H9 (cell line): Measurements from ENCODE around the gene RNU5B-1. TPM values are rescaled to one million over a fixed set of nuclear protein-coding genes. Genes with fewer than 3 reads are reported as not detected.

ENCODE experiments used
- DNase-seq: peaks from one replicate; pipeline ENCODE4 v3.0.0-alpha.2; 2017
- H2AFZ ChIP-seq: one replicate; pipeline ENCODE4 v1.6.1; 2013; ENCODE audit warnings: mild to moderate bottlenecking, low read length, control low read depth, moderate library complexity
- H2AK5ac ChIP-seq: 2 replicates; pipeline ENCODE4 v1.6.1; 2013; ENCODE audit warnings: low read length, control low read depth, mixed read lengths; ENCODE audit not compliant: insufficient read length
- H2BK120ac ChIP-seq: one replicate; pipeline ENCODE4 v1.6.1; 2013; ENCODE audit warnings: low read depth, mild to moderate bottlenecking, low read length, control low read depth, inconsistent platforms; ENCODE audit not compliant: poor library complexity, severe bottlenecking
- H2BK12ac ChIP-seq: 2 replicates; pipeline ENCODE4 v1.6.1; 2013; ENCODE audit warnings: low read length, control low read depth, mixed read lengths, low read depth; ENCODE audit not compliant: insufficient read length
- H2BK15ac ChIP-seq: 2 replicates; pipeline ENCODE4 v1.6.1; 2013; ENCODE audit warnings: low read depth, low read length, control low read depth
- H2BK20ac ChIP-seq: one replicate; pipeline ENCODE4 v1.6.1; 2013; ENCODE audit warnings: low read depth, mild to moderate bottlenecking, low read length, control low read depth, inconsistent platforms; ENCODE audit not compliant: poor library complexity, severe bottlenecking
- H2BK5ac ChIP-seq: 2 replicates; pipeline ENCODE4 v1.6.1; 2013; ENCODE audit warnings: low read length, control low read depth, mixed read lengths; ENCODE audit not compliant: insufficient read length
- H3K14ac ChIP-seq: 2 replicates; pipeline ENCODE4 v1.6.1; 2013; ENCODE audit warnings: low read length, control low read depth; ENCODE audit not compliant: insufficient read depth
- H3K18ac ChIP-seq: 2 replicates; pipeline ENCODE4 v1.6.1; 2013; ENCODE audit warnings: low read depth, mild to moderate bottlenecking, mixed read lengths, low read length, control low read depth; ENCODE audit not compliant: insufficient read length
- H3K23ac ChIP-seq: 2 replicates; pipeline ENCODE4 v1.6.1; 2013; ENCODE audit warnings: low read length, control low read depth, mixed read lengths, low read depth; ENCODE audit not compliant: insufficient read length
- H3K23me2 ChIP-seq: 2 replicates; pipeline ENCODE4 v1.6.1; 2013; ENCODE audit warnings: low read depth, mild to moderate bottlenecking, mixed read lengths, low read length, control low read depth; ENCODE audit not compliant: insufficient read length, poor library complexity, severe bottlenecking
- H3K27ac ChIP-seq: 2 replicates; pipeline ENCODE4 v1.5.1; 2013; ENCODE audit warnings: low read length, control low read depth, mixed read lengths, low read depth; ENCODE audit not compliant: insufficient read length
- H3K27me3 ChIP-seq: 2 replicates; pipeline ENCODE4 v1.6.1; 2013; ENCODE audit warnings: low read length, control low read depth, inconsistent platforms; ENCODE audit not compliant: insufficient read depth
- H3K4ac ChIP-seq: 2 replicates; pipeline ENCODE4 v1.6.1; 2013; ENCODE audit warnings: low read depth, mild to moderate bottlenecking, control low read depth, inconsistent platforms, low read length, moderate library complexity
- H3K4me1 ChIP-seq: 2 replicates; pipeline ENCODE4 v1.6.1; 2013; ENCODE audit warnings: low read length, control low read depth, inconsistent platforms; ENCODE audit not compliant: insufficient read depth
- H3K4me2 ChIP-seq: 2 replicates; pipeline ENCODE4 v1.6.1; 2013; ENCODE audit warnings: low read length, control low read depth, mixed read lengths; ENCODE audit not compliant: insufficient read length, insufficient read depth
- H3K56ac ChIP-seq: 2 replicates; pipeline ENCODE4 v1.6.1; 2013; ENCODE audit warnings: low read depth, mild to moderate bottlenecking, mixed read lengths, low read length, control low read depth; ENCODE audit not compliant: insufficient read length
- H3K79me1 ChIP-seq: 2 replicates; pipeline ENCODE4 v1.6.1; 2013; ENCODE audit warnings: low read depth, mild to moderate bottlenecking, moderate library complexity, low read length, control low read depth, inconsistent platforms; ENCODE audit not compliant: insufficient read depth, poor library complexity, severe bottlenecking
- H3K79me2 ChIP-seq: 2 replicates; pipeline ENCODE4 v1.6.1; 2013; ENCODE audit warnings: low read length, control low read depth, inconsistent platforms; ENCODE audit not compliant: insufficient read depth
- H3K9ac ChIP-seq: 2 replicates; pipeline ENCODE4 v1.6.1; 2013; ENCODE audit warnings: low read length, control low read depth, mixed read lengths; ENCODE audit not compliant: insufficient read length; ENCODE audit errors: extremely low read depth
- H3K9me3 ChIP-seq: one replicate; pipeline ENCODE4 v1.6.1; 2013; ENCODE audit warnings: low read depth, low read length, inconsistent platforms; ENCODE audit not compliant: control insufficient read depth
- H3T11ph ChIP-seq: one replicate; pipeline ENCODE4 v1.6.1; 2013; ENCODE audit warnings: mild to moderate bottlenecking, low read length, control low read depth, inconsistent platforms
- H4K20me1 ChIP-seq: one replicate; pipeline ENCODE4 v1.6.1; 2013; ENCODE audit not compliant: control insufficient read depth, insufficient read length, insufficient read depth
- H4K5ac ChIP-seq: 2 replicates; pipeline ENCODE4 v1.6.1; 2013; ENCODE audit warnings: low read depth, mild to moderate bottlenecking, mixed read lengths, low read length, control low read depth; ENCODE audit not compliant: insufficient read length
- H4K8ac ChIP-seq: replicated peaks from 2 replicates; pipeline ENCODE4 v1.6.1; 2013; ENCODE audit warnings: low read length, control low read depth, mixed read lengths, low read depth; ENCODE audit not compliant: insufficient read length
- H4K91ac ChIP-seq: 2 replicates; pipeline ENCODE4 v1.6.1; 2013; ENCODE audit warnings: low read depth, mild to moderate bottlenecking, moderate library complexity, mixed read lengths, low read length, control low read depth; ENCODE audit not compliant: insufficient read length
- H3K27ac Mint-ChIP-seq, 3 experiments: 2 replicates in 2 of 3; 3 replicates in 1 of 3; pipeline ENCODE4 v1.8.0; 2020 to 2021; ENCODE audit warnings: mixed read lengths in 3 of 3, mild to moderate bottlenecking in 1 of 3, moderate library complexity in 1 of 3
- H3K27me3 Mint-ChIP-seq: 2 replicates; pipeline ENCODE4 v1.8.0; 2021; ENCODE audit warnings: low read depth, mild to moderate bottlenecking, moderate library complexity, mixed read lengths
- H3K36me3 Mint-ChIP-seq, 3 experiments: 2 replicates in 2 of 3; 3 replicates in 1 of 3; pipeline ENCODE4 v1.8.0; 2020 to 2021; ENCODE audit warnings: low read depth in 3 of 3, mixed read lengths in 3 of 3; ENCODE audit not compliant: insufficient read depth in 1 of 3
- H3K4me1 Mint-ChIP-seq, 2 experiments: 2 replicates each; pipeline ENCODE4 v1.8.0; 2020; ENCODE audit warnings: mixed read lengths in 2 of 2
- H3K4me3 Mint-ChIP-seq, 2 experiments: 2 replicates in 1 of 2; 3 replicates in 1 of 2; pipeline ENCODE4 v1.8.0; 2020 to 2021; ENCODE audit warnings: mild to moderate bottlenecking in 2 of 2, mixed read lengths in 2 of 2, moderate library complexity in 1 of 2
- H3K9me3 Mint-ChIP-seq, 2 experiments: 2 replicates in 1 of 2; 3 replicates in 1 of 2; pipeline ENCODE4 v1.8.0; 2020; ENCODE audit warnings: mild to moderate bottlenecking in 2 of 2, mixed read lengths in 2 of 2, moderate library complexity in 1 of 2
- CTCF ChIP-seq: fragments of 200-600 bp; sonication (generic); conservative IDR thresholded peaks from 3 replicates; pipeline ENCODE4 v1.8.0; 2021; ENCODE audit warnings: antibody characterized with exemption, mild to moderate bottlenecking
- WGBS: extraction: QIAGEN DNeasy Blood & Tissue Kit; methylation state at CpG from one replicate; pipeline ENCODE4 v1.1.7; 2013; ENCODE audit warnings: missing lambda C conversion rate, low lambda C conversion rate, mixed read lengths; ENCODE audit not compliant: insufficient read length; ENCODE audit errors: extremely low coverage; 5-methylcytosine and 5-hydroxymethylcytosine counted together
- total RNA-seq: library from RNA; stranded (reverse); gene quantifications from 2 replicates; pipeline ENCODE4 v1.2.1, GENCODE V29; 2021

The RNU5B-1 gene
- total RNA-seq, 1 experiment from 2014 or later, result not detected

DNA sequence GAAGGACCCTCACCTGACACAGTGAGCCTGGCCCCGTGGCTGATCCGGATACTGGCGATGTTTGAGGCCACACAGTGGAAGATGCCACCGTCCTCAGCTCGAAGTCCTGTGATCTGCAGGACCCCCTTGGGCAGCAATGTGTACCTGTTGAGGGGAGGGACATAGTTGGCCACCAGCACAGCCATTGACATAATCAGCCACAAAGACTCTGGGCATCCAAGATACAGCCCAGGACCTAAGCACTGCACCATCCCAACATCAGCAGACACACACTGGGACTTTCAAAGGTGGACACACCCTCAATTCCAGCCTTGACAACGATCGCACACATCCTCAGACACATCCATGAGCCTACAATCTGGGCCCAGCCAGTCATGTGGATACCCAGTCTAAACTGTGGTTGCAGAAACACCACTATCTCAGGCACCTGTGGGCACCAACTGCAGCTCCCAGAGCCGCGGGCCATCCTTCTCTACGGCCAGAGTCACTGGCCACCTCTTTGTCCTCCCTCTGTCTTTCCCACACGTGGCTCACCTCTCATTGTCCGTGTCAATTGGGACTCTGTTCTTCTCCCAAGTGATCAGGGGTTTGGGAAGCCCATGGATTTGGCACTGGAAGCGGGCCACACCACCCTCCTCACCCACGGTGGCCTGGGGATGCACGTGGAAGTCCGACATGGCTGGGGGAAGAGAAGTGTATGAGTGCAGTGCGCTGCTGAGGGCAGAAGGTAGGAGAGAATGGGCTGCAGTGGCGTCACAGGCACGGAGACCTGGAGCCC is 31.0 kb downstream of the RNU5B-1 start:
- H3K4me2 ChIP-seq, result no peak overlapping the region
- H3K27ac ChIP-seq, result no peak overlapping the region
- no peaks in the 10 kb centered on the region for H3K27me3 ChIP-seq
- H3K14ac ChIP-seq, result no peak overlapping the region
- TF ChIP-seq CTCF, result no peak
- Mint-ChIP-seq H3K4me1 (peaks cover 62 to 68% of the 10 kb centered on the region in 2 experiments), H3K27me3 (no peaks in the 10 kb centered on the region; the same call in 1 of the 2 replicates), H3K4me3 (peak overlapping the region in 1 of 2 experiments; percentile 20; a peak in 1 of 5 replicates), H3K9me3 (no peaks in the 10 kb centered on the region), H3K36me3 (peaks cover 9 to 14% (median 10%) of the 10 kb centered on the region in 3 experiments; a peak in 5 of 7 replicates), H3K27ac (peak overlapping the region in 2 of 3 experiments; percentile 37 to 40; a peak in 2 of 7 replicates)
- no peaks in the 10 kb centered on the region for H4K20me1 ChIP-seq
- no peaks in the 10 kb centered on the region for H3K79me1 ChIP-seq
- peaks cover 13% of the 10 kb centered on the region; the same call in 1 of the 2 replicates for H3K4me1 ChIP-seq
- H2AFZ ChIP-seq, result no peak overlapping the region
- no peaks in the 10 kb centered on the region for H3K23me2 ChIP-seq
- no peak overlapping the region for H4K8ac ChIP-seq
- H3K18ac ChIP-seq, result no peak overlapping the region
- H2BK120ac ChIP-seq, result no peak overlapping the region
- H3K9ac ChIP-seq, result no peak overlapping the region
- no peak overlapping the region for H2BK5ac ChIP-seq
- H2AK5ac ChIP-seq, result no peak overlapping the region
- H2BK12ac ChIP-seq, result no peak overlapping the region
- no peak overlapping the region for H3K56ac ChIP-seq
- no peak overlapping the region for H2BK20ac ChIP-seq
- H3T11ph ChIP-seq, result no peak overlapping the region
- no peak overlapping the region for H4K5ac ChIP-seq
- no peak overlapping the region for H3K4ac ChIP-seq
- WGBS, result no CpG with 5 or more reads among the region's 19 CpGs
- H2BK15ac ChIP-seq, result no peak overlapping the region
- no peak overlapping the region for H4K91ac ChIP-seq
- H3K9me3 ChIP-seq, result no peaks in the 10 kb centered on the region
- DNase-seq, result no peak
- no peaks in the 10 kb centered on the region; the same call in 1 of the 2 replicates for H3K79me2 ChIP-seq
- no peak overlapping the region for H3K23ac ChIP-seq
